GM23338 (cell line): ENCODE data around the gene CD109.

ENCODE experiments used
- CREB1 ChIP-seq: fragments of 250-450 bp; sonication (Bioruptor Pico); IDR thresholded peaks from 2 replicates; pipeline ENCODE4 v1.5.0; 2020; ENCODE audit warnings: low read depth, mild to moderate bottlenecking, moderate library complexity
- EZH2 ChIP-seq: fragments of 200-600 bp; sonication (generic); IDR thresholded peaks from one replicate; pipeline ENCODE4 v1.8.0; 2017; ENCODE audit warnings: antibody characterized with exemption, mild to moderate bottlenecking, low read depth; ENCODE audit not compliant: unreplicated experiment
- EZH2phosphoT487 ChIP-seq: fragments of 200-600 bp; sonication (generic); IDR thresholded peaks from one replicate; pipeline ENCODE4 v1.8.1; 2018; ENCODE audit warnings: antibody characterized with exemption; ENCODE audit not compliant: unreplicated experiment
- JUNB ChIP-seq: IDR thresholded peaks from one replicate; pipeline ENCODE4 v1.6.1; 2016; ENCODE audit warnings: antibody characterized with exemption; ENCODE audit not compliant: unreplicated experiment
- NANOG ChIP-seq: IDR thresholded peaks from 2 replicates; pipeline ENCODE4 v1.6.1; 2016; ENCODE audit warnings: antibody characterized with exemption, borderline replicate concordance
- POLR2AphosphoS5 ChIP-seq: IDR thresholded peaks from 2 replicates; pipeline ENCODE4 v1.6.1; 2016; ENCODE audit warnings: antibody characterized with exemption, low read depth
- STAT1 ChIP-seq: IDR thresholded peaks from one replicate; pipeline ENCODE4 v1.6.1; 2016; ENCODE audit warnings: antibody characterized with exemption; ENCODE audit not compliant: unreplicated experiment
- ZNF114 ChIP-seq: fragments of 250-450 bp; sonication (Bioruptor Pico); IDR thresholded peaks from 2 replicates; pipeline ENCODE4 v1.5.0; 2020; ENCODE audit warnings: mild to moderate bottlenecking, moderate library complexity
- ZNF331 ChIP-seq: fragments of 250-450 bp; sonication (Bioruptor Pico); IDR thresholded peaks from 2 replicates; pipeline ENCODE4 v1.5.0; 2020; ENCODE audit warnings: low read depth, mild to moderate bottlenecking, moderate library complexity
- TF ChIP-seq, protein P1 (sequence below), 2 experiments: fragments of 200-600 bp in 1 of 2; sonication (generic) in 1 of 2; conservative IDR thresholded peaks; 2 replicates each; pipeline versions ENCODE4 v1.5.1 to v1.6.1; 2016 to 2017; ENCODE audit warnings: antibody characterized with exemption in 2 of 2, low read depth in 2 of 2, mild to moderate bottlenecking in 2 of 2, moderate library complexity in 1 of 2
- TF ChIP-seq, protein P2 (sequence below): IDR thresholded peaks from one replicate; pipeline ENCODE4 v1.6.1; 2018; ENCODE audit warnings: antibody characterized with exemption; ENCODE audit not compliant: unreplicated experiment
- TF ChIP-seq, protein P3 (sequence below): IDR thresholded peaks from 2 replicates; pipeline ENCODE4 v1.6.1; 2016; ENCODE audit warnings: antibody characterized with exemption

GRCh38 chr6:73738367-73739028 is 42.5 kb downstream of the CD109 start:
- TF ChIP-seq STAT1, result no peak
- TF ChIP-seq POLR2AphosphoS5, result no peak
- TF ChIP-seq, protein P1, sequence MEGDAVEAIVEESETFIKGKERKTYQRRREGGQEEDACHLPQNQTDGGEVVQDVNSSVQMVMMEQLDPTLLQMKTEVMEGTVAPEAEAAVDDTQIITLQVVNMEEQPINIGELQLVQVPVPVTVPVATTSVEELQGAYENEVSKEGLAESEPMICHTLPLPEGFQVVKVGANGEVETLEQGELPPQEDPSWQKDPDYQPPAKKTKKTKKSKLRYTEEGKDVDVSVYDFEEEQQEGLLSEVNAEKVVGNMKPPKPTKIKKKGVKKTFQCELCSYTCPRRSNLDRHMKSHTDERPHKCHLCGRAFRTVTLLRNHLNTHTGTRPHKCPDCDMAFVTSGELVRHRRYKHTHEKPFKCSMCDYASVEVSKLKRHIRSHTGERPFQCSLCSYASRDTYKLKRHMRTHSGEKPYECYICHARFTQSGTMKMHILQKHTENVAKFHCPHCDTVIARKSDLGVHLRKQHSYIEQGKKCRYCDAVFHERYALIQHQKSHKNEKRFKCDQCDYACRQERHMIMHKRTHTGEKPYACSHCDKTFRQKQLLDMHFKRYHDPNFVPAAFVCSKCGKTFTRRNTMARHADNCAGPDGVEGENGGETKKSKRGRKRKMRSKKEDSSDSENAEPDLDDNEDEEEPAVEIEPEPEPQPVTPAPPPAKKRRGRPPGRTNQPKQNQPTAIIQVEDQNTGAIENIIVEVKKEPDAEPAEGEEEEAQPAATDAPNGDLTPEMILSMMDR (conservative IDR thresholded peaks at IDR 0.05; ENCODE audit: low read depth in 2 of 2), result no peak
- no peak for TF ChIP-seq EZH2phosphoT487
- no peak for TF ChIP-seq EZH2
- TF ChIP-seq, protein P2, sequence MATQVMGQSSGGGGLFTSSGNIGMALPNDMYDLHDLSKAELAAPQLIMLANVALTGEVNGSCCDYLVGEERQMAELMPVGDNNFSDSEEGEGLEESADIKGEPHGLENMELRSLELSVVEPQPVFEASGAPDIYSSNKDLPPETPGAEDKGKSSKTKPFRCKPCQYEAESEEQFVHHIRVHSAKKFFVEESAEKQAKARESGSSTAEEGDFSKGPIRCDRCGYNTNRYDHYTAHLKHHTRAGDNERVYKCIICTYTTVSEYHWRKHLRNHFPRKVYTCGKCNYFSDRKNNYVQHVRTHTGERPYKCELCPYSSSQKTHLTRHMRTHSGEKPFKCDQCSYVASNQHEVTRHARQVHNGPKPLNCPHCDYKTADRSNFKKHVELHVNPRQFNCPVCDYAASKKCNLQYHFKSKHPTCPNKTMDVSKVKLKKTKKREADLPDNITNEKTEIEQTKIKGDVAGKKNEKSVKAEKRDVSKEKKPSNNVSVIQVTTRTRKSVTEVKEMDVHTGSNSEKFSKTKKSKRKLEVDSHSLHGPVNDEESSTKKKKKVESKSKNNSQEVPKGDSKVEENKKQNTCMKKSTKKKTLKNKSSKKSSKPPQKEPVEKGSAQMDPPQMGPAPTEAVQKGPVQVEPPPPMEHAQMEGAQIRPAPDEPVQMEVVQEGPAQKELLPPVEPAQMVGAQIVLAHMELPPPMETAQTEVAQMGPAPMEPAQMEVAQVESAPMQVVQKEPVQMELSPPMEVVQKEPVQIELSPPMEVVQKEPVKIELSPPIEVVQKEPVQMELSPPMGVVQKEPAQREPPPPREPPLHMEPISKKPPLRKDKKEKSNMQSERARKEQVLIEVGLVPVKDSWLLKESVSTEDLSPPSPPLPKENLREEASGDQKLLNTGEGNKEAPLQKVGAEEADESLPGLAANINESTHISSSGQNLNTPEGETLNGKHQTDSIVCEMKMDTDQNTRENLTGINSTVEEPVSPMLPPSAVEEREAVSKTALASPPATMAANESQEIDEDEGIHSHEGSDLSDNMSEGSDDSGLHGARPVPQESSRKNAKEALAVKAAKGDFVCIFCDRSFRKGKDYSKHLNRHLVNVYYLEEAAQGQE, result no peak
- TF ChIP-seq, protein P3, sequence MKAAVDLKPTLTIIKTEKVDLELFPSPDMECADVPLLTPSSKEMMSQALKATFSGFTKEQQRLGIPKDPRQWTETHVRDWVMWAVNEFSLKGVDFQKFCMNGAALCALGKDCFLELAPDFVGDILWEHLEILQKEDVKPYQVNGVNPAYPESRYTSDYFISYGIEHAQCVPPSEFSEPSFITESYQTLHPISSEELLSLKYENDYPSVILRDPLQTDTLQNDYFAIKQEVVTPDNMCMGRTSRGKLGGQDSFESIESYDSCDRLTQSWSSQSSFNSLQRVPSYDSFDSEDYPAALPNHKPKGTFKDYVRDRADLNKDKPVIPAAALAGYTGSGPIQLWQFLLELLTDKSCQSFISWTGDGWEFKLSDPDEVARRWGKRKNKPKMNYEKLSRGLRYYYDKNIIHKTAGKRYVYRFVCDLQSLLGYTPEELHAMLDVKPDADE, result no peak
- no peak for TF ChIP-seq CREB1
- no peak for TF ChIP-seq ZNF114 (CRISPR knock-in tag)
- TF ChIP-seq JUNB, result no peak
- no peak for TF ChIP-seq NANOG
- TF ChIP-seq ZNF331 (CRISPR knock-in tag), result no peak
